RPMI8226 (cell line): ENCODE data around the gene KIAA0232.
"Not testable (repeated sequence)": the region's sequence is repeated elsewhere in the genome, so short reads cannot be mapped to it uniquely, and the experiment has no call there.

Experiments
- DNase-seq: peaks from one replicate; pipeline ENCODE4 v3.0.0-alpha.2; 2015

Gene KIAA0232

GRCh38 chr4:6887591-6888371 lies 105.3 kb downstream of the KIAA0232 start:
- no peak for DNase-seq

- DNase-seq = no peak
Measured at GRCh38 chr4:6888506-6889071, 106.1 kb downstream of the KIAA0232 start.

- no peak for DNase-seq
Measured at GRCh38 chr4:6889101-6889735, 106.7 kb downstream of the KIAA0232 start.

- DNase-seq = no peak
Measured at GRCh38 chr4:6889736-6890324, 107.3 kb downstream of the KIAA0232 start.

GRCh38 chr4:6890358-6890757 lies 107.8 kb downstream of the KIAA0232 start:
- no peak for DNase-seq

- not testable (repeated sequence) for DNase-seq
Measured at GRCh38 chr4:6890971-6891370, 108.4 kb downstream of the KIAA0232 start.

GRCh38 chr4:6891436-6892170 lies 109.1 kb downstream of the KIAA0232 start:
- no peak for DNase-seq

GRCh38 chr4:6892190-6892908 lies 109.8 kb downstream of the KIAA0232 start:
- DNase-seq = peak; percentile 42

GRCh38 chr4:6892909-6893202 lies 110.3 kb downstream of the KIAA0232 start:
- no peak for DNase-seq

- DNase-seq = no peak
Measured at GRCh38 chr4:6893449-6894085, 111.0 kb downstream of the KIAA0232 start.

- DNase-seq = no peak
Measured at GRCh38 chr4:6894086-6894478, 111.6 kb downstream of the KIAA0232 start.

- no peak for DNase-seq
Measured at GRCh38 chr4:6894528-6895498, 112.3 kb downstream of the KIAA0232 start.

GRCh38 chr4:6896035-6896434 lies 113.5 kb downstream of the KIAA0232 start:
- no peak for DNase-seq

GRCh38 chr4:6898763-6899162 lies 116.2 kb downstream of the KIAA0232 start:
- DNase-seq = no peak

GRCh38 chr4:6900181-6900812 lies 117.8 kb downstream of the KIAA0232 start:
- no peak for DNase-seq

- DNase-seq = no peak
Measured at GRCh38 chr4:6900956-6901355, 118.4 kb downstream of the KIAA0232 start.

GRCh38 chr4:6901669-6902317 lies 119.3 kb downstream of the KIAA0232 start:
- no peak for DNase-seq

- DNase-seq = no peak
Measured at GRCh38 chr4:6902318-6903042, 120.0 kb downstream of the KIAA0232 start.
